Skeletal muscle cell (primary cell): ENCODE measurements around the gene AFF3.

Experiments used
- DNase-seq: peaks from one replicate; pipeline ENCODE4 v3.0.0-alpha.2; 2010; ENCODE audit warnings: low read depth
- H3K4me3 ChIP-seq: 2 replicates; pipeline ENCODE4 v1.5.1; 2011; ENCODE audit warnings: low read depth, mild to moderate bottlenecking, control low read depth, low read length, moderate library complexity

AFF3 gene

GRCh38 chr2:99710721-99711120 lies 431.7 kb downstream of the AFF3 start:
- H3K4me3 ChIP-seq: no peak overlapping the region
- no peak for DNase-seq

DNA sequence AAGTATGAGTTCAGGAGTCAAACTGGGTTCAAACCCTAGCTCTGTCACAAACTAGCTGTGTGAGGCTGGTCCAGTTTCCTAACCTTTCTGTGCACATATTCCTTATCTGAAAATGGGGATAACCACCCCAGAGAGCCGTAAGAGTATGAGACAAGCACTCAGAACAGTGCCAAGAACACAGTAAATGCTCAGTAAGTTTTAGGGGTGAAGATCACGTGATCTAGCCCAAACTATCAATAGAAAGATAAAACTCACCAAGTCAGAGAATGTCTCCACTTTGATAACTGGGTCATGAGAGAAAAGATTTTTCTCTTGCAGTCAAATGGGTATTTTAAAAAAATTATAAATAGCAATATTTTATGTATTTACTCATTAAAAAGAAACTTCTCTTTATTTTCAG lies 433.2 kb downstream of the AFF3 start:
- H3K4me3 ChIP-seq: no peak overlapping the region
- no peak for DNase-seq

- DNase-seq: no peak
- H3K4me3 ChIP-seq: no peak overlapping the region
These were observed 434.2 kb downstream of the AFF3 start for GRCh38 chr2:99708231-99708630.

DNA sequence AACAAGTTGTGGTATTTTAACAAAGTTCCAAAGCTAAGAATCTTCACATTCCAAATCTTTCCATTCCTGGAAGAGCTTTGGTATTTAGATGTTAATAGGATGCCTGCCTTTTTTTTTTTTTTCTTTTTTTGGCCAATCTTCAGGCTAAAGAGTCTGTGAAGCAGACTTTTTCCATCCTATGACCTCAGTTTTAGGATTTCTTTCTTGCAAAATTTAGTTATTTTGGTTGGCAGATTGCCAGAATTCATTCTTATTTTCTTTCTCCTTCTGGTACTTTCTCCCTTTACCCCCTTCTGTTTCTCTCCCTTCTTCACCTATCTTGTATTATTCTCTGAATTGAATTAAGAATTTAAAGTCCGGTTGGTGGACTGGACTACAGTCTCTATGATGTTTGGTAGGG lies 434.8 kb downstream of the AFF3 start:
- H3K4me3 ChIP-seq: no peak overlapping the region
- DNase-seq: no peak

DNA sequence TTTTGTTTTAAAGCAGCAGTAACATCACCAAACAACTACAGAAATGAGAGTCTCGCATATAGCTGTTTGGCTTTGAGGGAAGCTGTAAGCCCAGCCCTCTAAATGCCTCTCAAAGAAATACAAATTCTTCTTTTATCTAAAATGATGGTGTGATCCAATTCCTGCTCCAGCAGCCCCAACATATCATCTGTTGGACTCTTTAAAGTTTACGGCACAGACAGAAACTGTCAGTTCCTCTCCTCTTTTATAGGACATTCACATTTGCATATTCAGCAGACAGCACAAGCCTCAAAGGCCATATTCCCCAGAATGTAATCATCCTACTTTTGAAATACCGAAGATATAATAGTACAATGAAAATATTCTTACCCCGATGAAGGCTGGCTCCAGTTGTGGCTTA lies 435.7 kb downstream of the AFF3 start:
- no peak for DNase-seq
- no peak overlapping the region for H3K4me3 ChIP-seq

- no peak overlapping the region for H3K4me3 ChIP-seq
- DNase-seq: no peak
These were observed 440.9 kb downstream of the AFF3 start for GRCh38 chr2:99701503-99701902.

DNA sequence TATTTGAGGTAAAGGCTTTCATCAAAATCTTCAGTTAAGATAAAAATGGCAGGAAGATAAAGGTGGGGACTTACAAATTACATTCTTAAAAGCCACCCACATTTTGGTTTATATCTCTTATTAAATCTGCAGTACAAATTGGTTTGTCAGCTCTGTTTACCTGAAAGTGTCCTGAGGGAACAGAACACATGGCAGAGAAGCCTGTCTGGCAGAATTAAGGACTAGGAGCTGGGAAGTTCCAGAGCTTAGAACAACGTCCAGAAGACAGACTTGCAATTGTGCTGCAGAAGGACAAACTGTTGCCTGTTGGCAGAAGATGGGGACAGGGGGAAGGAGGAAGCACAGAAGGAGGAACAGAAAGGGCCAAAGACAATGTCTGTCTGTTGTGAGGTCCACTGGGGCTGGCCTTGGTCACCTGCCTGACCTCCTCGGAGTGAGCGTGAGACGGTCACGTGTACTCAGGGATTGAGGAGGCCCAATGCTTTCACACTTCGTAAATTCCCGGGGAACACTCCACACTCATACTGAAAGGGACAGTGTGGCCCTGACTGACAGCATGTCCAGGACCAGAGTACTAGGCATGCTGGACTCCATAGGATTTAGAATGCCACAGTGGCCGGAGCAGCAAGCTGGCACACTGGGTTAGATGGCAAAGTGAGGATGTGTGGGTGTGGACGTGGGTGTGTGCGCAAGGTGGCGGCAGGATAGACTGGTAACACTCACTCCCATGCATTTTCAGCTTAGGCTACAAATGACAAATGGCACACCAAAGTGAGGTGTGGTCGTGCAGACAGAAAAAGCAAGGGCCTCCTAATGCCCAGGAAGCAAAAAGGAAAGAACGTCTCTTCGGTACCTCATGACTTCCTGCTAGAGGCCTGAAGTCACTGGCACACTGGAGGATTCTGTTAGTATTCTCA lies 441.6 kb downstream of the AFF3 start:
- no peak for DNase-seq

DNA sequence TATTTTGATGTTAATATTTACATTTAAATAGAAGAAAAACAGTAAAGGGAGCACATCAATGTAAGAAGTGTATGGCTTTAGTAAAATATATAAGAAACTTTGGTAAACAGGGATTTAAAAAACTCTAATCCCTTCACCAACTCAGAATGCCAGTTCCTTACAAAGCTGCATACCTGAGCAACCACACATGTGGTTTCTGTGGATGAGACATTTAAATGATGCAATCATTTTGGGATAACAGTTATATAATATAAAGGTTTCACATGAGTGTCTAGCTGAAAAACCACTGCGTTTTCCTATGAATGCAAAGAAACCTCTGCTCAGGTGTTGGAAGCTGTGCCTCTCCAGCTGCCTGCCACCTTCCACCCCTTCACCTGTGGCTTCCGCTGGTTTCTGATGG lies 443.5 kb downstream of the AFF3 start:
- no peak for DNase-seq
- H3K4me3 ChIP-seq: no peak overlapping the region

More for the DNA sequence above, 441.6 kb downstream of the AFF3 start:
- H3K4me3 ChIP-seq: no peak overlapping the region

- H3K4me3 ChIP-seq: no peak overlapping the region
- DNase-seq: peak; percentile 74
These were observed 444.4 kb downstream of the AFF3 start for GRCh38 chr2:99697811-99698568.

DNA sequence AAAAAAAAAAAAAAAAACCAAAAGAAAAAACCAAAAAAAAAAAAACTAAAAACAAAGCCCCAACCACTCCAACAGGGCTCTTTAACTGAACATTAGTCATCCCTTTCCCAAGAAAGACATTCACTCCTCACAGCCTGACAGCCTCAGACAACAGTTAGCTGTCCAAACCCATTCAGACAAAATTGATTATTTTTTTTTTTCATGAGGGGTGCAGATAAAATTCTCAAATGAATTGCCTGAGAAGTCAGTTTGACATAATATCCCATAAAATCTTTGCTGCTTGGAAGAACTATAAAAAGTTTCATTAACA lies 446.5 kb downstream of the AFF3 start:
- DNase-seq: no peak
- H3K4me3 ChIP-seq: no peak overlapping the region

- no peak for DNase-seq
- no peak overlapping the region for H3K4me3 ChIP-seq
These were observed 447.1 kb downstream of the AFF3 start for GRCh38 chr2:99695130-99695943.

DNA sequence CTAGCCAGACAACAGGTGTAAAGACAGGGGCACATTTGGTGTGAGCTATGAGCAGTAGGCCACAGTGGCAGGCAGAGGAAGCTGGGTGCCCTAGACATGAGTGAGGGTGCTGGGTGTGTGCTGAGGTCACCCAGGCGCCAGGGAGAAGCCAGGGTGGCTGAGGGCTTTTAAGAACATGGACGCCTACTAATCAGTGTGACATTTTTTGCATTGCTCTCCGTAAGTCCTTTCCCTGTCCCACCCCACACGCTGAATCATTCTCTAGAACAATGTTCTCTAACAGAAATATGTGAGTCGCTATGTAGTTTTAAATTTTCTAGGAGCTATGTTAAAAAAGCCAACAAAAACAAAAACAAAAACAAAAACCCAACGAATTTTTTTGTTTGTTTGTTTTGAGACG lies 448.1 kb downstream of the AFF3 start:
- DNase-seq: no peak
- no peak overlapping the region for H3K4me3 ChIP-seq

DNA sequence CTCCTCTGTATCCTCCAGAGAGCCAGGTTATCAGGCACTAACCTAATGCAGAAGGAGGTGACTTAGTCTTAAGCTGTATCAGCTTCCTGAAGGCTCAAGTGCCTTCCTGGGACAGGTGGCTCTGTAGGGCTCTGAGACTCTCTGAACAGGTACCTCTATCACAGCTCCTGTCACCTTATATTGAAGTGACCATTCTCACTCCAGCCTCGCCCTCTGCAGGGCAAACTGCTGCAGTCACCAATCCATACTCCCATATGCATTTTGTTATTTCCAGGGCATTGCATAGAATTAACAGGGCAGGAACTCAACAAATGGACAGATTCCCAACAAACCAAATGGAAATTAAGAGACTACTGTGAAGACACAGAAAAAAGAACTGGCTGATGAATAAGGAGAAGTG lies 449.6 kb downstream of the AFF3 start:
- no peak for DNase-seq

GRCh38 chr2:99691926-99692325 lies 450.5 kb downstream of the AFF3 start:
- no peak for DNase-seq
- no peak overlapping the region for H3K4me3 ChIP-seq

More for the DNA sequence above, 449.6 kb downstream of the AFF3 start:
- no peak overlapping the region for H3K4me3 ChIP-seq

DNA sequence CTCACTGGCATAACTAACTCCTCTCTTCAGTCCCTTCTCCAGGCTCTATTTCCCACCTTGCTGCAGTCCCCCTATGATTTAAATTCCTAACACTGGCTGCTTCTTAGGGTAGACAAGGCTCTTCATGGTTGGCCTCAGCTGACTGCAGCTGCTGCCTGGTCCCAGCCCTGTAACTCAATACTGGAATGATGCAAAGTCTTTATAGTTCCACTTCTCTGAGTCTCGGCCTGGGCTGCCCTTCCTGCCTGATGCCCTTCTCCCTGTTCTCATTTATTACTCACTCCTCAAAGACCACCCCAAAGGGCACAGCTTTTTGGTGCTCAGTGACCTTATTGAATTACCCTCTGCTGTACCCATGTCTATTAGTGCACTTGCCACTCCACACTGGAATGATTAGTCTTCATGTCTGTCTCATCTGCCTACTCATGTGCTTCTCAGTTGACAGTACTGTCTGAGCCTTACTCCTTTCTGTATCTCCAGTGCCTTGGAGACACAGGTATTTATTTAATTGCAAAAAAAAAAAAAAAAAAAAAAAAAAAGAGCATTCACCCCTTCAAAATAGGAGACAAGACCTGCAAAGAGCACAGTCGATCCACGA lies 453.1 kb downstream of the AFF3 start:
- DNase-seq: no peak
- no peak overlapping the region for H3K4me3 ChIP-seq

DNA sequence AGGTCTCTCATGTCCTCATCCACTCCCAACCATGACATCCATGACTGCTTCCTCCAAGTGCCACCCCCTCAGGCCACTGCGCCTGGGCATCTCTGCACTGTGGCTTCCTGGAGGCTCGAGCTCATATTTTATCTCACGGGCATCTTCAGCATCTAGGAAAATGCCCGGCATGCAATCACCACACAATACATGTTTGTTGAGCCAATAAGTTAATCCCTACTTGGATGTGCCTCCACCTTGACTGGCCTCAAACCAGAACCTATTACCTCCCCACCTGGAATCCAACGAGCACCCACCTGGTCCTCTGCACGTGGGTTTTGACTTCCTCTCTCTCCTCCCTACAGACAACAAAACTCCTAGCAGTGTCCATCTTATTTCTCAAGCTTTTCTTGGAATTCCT lies 453.7 kb downstream of the AFF3 start:
- H3K4me3 ChIP-seq: no peak overlapping the region
- no peak for DNase-seq

DNA sequence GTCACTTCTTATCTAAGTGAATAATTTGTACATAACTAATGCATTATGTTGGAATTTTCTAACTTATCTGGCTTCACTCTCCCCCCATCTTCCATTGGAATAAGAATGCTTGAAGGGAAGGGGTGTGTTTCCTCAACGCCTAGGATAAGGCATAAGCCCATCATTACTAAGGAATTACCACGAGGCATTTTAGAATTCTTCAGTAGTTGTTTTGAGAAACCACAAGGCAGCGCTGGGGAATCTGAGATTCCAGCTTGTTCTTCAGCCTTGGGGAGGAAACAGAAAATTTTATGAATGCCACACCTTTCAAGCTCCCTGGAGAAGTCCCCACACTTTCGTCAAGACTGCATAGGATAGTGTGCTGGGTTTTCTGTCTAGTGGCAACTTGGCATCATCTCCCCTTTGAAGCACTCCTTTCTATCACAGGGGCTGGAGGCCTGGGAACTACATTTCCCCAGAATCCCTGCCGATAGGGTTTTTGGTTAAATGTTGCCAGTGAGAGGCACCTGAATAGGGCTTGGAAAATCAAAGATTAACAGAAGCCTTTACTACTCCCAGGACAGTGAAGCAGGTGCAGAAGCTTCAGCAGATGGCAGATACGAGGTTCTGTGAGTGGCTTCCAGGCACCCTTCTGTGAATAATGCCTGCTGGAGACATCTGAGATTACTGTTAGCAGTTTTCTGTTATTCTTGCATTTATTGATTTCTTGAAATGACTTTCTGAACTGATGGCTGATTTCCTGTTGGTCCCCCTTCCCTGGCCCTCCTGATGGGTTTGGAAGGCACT lies 459.9 kb downstream of the AFF3 start:
- H3K4me3 ChIP-seq: no peak overlapping the region
- DNase-seq: no peak

DNA sequence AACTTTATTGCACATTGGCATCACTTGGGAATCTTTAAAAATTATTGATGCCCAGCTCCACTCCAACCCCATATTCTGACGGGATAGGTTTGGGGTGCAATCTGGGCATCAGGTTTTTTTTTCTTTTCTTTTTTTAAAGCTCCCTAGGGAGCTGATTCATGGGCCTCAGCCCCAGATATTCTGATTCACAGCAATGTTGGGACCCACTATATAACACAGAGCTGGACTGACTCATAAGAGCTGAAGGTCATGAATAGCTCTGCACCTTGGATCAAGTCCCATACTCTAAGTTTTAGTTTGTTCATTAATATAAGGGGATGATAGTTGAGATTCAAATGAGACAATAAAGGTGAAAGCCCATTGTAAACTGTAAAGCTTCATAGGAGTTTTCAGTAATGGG lies 461.4 kb downstream of the AFF3 start:
- H3K4me3 ChIP-seq: no peak overlapping the region
- peak; percentile 81 for DNase-seq

- no peak overlapping the region for H3K4me3 ChIP-seq
- DNase-seq: no peak
These were observed 462.9 kb downstream of the AFF3 start for GRCh38 chr2:99679518-99679917.
